ENCODE measurements around the gene NUDT4. TPM values are rescaled to one million over a fixed set of nuclear protein-coding genes. Genes with fewer than 3 reads are reported as not detected.

The NUDT4 gene
- total and polyA plus RNA-seq, 2 of the 4 experiments (the other 2 are of a cell fraction) = 23.6 to 25.6 TPM

Other genes with a start within 250 kb of the NUDT4 start
- 64.5 and 90.3 TPM in 2 replicates for gene UBE2N, start 64.0 kb downstream of the NUDT4 start, total RNA-seq (2012; rRNA removed)
- gene UBE2N, start 64.0 kb downstream of the NUDT4 start, polyA plus RNA-seq (2012; rRNA removed) = 103 and 113 TPM in 2 replicates
- gene MRPL42, start 89.6 kb downstream of the NUDT4 start, total RNA-seq (2012; rRNA removed) = 90.7 and 124 TPM in 2 replicates
- 48.0 and 64.2 TPM in 2 replicates for gene MRPL42, start 89.6 kb downstream of the NUDT4 start, polyA plus RNA-seq (2012; rRNA removed)
- gene SOCS2, start 194.8 kb downstream of the NUDT4 start, total RNA-seq (2012; rRNA removed) = 12.0 and 19.4 TPM in 2 replicates
- gene SOCS2, start 194.8 kb downstream of the NUDT4 start, polyA plus RNA-seq (2012; rRNA removed) = 12.4 and 13.5 TPM in 2 replicates

Data from IMR-90 (cell line).